Islet of Langerhans (tissue), 1 donor: ENCODE results near the gene C1orf115.
"Not testable (repeated sequence)": the region's sequence is repeated elsewhere in the genome, so short reads cannot be mapped to it uniquely, and the experiment has no call there.

Source experiments
- FAIRE-seq: peaks from one replicate; lab custom pipeline; 2011; peaks lifted over from hg19 to GRCh38; lab: Jason Lieb, UNC

C1orf115 gene

DNA sequence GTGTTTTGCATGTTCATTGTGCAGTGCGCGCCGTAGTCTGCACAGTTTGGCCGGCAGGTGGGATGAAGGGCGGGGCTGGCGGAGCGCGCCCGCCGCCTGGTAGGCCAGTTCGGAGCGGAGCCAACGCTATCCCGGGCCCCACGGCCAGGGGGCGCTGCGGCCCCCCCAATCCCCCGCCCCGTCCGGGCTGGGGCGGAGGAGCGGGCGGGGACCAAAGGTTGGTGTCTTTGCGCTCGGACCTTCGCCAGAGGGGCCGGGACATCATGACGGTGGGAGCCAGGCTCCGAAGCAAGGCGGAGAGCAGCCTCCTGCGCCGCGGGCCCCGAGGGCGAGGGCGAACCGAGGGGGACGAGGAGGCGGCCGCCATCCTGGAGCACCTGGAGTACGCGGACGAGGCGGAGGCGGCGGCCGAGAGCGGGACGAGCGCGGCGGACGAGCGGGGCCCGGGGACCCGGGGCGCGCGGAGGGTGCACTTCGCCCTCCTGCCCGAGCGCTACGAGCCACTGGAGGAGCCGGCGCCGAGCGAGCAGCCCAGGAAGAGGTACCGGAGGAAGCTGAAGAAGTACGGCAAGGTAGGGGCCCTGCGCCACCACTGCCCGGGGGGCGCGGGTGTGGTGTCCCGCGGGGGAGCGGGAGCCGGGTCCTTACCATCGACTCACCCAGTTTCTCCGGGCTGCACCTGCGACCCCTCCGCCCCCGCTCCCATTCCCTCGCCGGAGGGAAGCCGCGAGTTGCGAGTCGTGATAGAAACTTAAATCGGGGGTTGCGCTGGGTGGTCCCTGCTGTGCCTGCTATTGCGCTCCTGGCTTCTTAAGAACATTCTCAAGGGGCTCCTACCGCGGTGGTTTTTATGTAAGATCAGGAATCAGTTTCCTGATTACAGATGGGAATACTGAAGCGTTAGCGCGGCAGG, at the start of gene C1orf115:
C1orf115 (plus strand) TSS at position 224 of the 913 bp plus-strand sequence; CDS start at position 264, 40 bp downstream.
- no peak for FAIRE-seq

DNA sequence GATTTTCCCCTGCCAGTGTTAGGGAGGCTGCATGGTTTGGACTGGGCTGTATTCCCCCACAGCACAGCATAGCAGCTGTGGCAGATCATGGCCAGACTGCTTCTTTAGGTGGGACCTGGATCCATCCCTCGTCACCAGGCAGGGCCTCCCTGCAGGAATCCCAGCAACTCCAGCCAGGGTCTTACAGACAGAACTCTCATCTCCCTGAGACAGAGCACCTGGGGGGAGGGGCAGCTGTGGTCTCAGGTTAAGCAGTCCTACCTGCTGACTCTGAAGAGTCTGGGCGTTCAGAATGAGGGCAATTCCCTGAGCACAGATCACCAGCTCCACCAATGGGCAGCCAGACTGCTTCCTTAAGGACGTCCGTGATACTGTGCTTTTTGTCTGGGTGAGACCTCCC, 47.9 kb upstream of the C1orf115 start:
- no peak for FAIRE-seq

DNA sequence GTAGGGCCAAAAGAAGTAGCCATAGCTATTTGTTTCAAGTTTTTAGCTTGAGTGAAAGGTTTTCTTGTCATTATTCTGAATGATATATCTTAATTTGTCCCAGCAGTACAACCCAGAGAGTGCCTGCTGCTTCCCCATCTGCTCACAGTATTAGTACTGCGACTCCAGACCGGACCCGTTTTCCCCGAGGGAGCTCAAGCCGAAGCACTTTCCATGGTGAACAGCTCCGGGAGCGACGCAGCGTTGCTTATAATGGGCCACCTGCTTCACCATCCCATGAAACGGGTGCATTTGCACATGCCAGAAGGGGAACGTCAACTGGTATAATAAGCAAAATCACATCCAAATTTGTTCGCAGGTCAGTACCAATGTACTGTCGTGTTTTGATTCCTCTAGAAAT, 37.2 kb upstream of the C1orf115 start:
- FAIRE-seq = no peak

DNA sequence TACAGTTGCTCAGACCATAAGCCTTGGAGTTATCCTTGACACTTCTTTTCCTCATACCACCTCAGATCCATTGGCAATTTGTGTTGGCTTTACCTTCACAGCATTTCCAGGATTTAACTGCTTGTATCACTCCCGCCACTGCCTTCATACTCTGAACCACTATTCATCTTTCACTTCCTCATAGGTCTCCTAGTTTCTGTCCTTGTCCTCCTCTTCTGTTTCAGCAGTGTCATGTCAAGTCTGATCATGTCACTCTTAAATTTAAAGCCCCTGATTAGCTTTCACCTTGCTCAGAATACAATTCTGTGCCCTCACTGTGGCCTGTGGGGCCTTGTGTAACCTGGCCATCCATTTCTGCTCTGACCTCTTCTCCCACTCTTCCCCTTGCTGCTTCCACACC, 34.7 kb upstream of the C1orf115 start:
- no peak for FAIRE-seq

DNA sequence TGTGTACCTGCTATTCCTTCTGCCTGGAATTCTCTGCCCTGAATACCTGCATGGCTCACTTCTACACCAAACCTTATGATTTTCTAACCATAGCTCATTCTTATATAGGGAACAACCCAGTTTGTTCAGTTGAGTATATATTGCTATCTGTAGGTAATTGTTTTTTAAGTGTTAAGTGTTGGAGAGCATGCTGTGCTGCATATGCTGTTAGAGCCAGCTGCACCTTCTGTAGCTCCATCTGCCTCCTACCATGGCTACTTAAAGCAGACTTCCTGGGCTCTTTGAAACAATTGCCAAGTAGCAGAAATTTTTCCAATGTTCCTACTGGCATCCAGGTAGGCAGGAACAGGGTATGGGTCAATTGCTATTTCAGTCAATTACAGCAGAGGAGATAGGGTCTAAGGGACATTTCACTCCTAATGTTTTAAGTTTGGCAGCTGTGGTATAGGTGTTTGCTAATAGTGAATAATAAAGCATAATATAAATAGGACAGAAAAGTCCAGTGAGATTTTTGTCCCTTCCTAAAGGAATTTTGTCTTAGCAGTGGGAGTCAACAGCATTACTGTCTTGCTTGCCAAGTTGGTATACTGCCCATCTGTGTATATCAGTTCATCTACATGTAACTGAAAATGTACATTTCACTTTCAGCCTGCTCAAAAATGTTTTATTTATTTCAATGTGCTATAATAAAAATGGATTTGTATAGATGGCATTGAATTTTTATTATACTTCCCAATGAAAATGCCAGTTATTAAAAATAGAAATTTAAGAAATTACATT, 34.0 kb upstream of the C1orf115 start:
- no peak for FAIRE-seq

GRCh38 chr1:220666349-220666748, 23.8 kb upstream of the C1orf115 start:
- FAIRE-seq = no peak

- FAIRE-seq = no peak
Observed at GRCh38 chr1:220669005-220669404, 21.2 kb upstream of the C1orf115 start.

DNA sequence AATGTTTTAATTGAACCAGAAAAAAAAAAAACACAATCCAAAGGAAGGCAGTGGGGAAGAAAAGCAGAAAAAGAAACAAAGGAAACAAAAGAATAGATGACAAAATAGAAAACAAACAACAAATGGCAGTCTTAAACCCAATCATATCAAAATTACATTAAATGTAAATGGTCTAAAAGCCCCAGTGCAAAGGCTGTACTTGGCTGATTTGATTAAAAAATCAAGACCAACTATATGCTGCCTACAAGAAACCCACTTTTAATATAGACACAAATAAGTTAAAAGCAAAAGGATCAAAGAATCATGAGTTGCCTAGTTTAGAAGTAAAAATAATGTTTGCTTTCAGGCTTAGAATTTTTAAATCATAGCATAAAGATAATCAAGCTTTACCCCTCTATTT, 19.8 kb upstream of the C1orf115 start:
- FAIRE-seq = no peak

GRCh38 chr1:220673921-220674320, 16.2 kb upstream of the C1orf115 start:
- no peak for FAIRE-seq

- FAIRE-seq = no peak
Observed at GRCh38 chr1:220677251-220677650, 12.9 kb upstream of the C1orf115 start.

DNA sequence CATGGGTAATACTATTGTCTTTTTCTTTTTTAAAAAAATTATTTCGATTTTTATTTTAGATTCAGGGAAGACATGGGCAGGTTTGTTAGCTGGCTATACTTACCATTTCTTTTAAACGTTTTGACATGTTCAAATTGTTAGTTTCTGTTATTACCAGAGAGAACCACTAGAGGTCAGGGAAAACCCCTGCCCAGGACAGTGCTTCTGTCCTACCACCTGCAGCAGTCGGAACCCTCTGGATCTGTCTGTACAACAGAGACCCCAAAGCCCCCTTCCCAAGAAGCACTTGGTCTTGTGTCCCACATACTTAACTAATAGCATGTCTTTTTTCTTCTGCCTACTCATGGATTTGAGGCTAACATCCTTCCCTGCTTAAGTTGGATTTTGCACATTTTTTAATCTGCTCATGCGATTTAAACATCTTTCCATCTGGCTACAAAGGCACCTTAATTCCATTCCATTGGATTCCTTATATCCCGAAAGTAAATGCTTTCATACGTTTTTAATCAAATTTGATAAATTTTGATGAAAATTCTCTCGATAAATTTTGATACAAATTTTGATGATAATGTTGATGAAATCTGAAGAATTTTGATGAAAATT, 10.0 kb upstream of the C1orf115 start:
- peak; percentile 68 for FAIRE-seq

- no peak for FAIRE-seq
Observed at GRCh38 chr1:220681220-220681880, 8.8 kb upstream of the C1orf115 start.

DNA sequence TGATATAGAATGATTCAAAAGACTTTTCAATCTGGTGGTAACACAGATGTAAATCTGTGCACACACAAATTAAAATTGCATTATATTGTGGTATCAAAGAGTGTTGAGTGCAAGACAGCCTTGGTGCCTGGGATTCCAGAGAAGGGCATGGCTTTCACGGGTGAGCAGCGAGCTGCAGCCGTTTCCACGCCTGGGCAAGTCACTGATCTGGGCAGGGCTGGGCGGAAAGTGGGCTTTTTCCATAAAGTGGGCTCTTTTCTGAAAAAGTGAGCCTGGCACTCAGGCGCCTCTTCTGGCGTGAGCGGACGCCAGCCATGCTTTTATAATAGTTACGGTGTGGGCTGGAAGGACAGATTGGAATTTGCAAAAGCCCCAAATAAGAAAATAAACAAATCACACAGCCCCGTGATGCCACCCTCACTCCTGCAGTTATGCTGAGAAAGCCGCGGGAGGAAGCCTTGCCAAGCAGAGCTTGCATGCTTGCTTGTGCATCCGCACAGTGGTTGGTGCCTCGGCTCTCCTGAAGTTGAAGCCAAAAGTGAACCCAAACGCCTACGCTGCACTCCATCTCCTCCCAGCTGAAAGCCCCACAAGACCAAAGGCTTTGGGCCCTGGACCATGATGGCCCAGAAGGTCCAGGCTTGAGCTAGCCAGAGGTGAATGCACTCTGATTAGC, 7.1 kb upstream of the C1orf115 start:
- FAIRE-seq = no peak

- not testable (repeated sequence) for FAIRE-seq
Observed at GRCh38 chr1:220683716-220684115, 6.4 kb upstream of the C1orf115 start.

- FAIRE-seq = no peak
Observed at GRCh38 chr1:220684890-220685289, 5.3 kb upstream of the C1orf115 start.

GRCh38 chr1:220685879-220686278, 4.3 kb upstream of the C1orf115 start:
- no peak for FAIRE-seq

DNA sequence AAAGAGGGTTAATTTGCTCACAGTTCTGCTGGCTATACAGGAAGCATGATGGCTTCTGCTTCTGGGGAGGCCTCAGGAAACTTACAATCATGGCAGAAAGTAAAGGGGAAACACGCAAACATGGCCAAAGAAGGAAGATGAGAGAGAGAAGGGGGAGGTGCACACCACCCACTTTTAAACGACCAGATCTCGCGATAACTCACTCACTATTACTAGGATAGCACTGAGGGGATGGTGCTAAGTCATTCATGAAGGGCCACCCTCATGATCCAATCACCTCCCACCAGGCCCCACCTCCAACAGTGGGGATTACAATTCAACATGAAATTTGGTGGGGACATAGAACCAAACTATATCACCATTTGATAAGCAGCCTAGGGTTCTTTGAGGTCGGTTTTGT, 2.4 kb upstream of the C1orf115 start:
- FAIRE-seq = no peak

GRCh38 chr1:220689666-220690065, 497 bp upstream of the C1orf115 start:
- no peak for FAIRE-seq

DNA sequence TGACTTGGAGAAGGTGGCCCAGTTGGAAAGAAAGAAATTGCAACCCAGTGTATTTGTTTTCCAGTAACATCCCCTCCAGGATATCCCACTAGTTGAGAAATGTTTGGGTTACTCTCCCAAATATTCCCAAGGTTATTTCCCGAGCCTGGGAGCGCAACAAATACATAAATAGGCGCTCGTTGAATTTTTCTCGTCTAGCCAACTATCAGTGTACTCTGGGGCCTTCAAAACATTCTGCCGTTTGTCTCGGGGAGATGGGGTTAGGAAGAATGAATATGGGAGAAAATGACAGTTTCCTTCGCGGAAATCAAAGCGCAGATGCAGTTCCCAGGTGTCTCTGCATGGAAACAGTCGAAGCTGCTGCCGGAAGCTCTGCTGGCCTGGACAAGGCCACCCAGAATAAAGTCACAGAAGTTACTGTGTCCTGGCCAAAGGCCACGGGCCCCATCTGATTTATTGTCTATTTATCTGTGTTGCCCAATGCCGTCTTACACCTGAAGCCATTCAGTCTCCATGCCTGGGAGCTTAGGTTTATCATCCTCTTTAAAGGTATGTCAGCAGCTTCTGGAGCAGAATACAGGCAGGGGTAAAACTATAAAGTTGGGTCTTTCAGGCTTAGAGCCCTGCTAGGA, 1.0 kb downstream of the C1orf115 start:
- FAIRE-seq = no peak

DNA sequence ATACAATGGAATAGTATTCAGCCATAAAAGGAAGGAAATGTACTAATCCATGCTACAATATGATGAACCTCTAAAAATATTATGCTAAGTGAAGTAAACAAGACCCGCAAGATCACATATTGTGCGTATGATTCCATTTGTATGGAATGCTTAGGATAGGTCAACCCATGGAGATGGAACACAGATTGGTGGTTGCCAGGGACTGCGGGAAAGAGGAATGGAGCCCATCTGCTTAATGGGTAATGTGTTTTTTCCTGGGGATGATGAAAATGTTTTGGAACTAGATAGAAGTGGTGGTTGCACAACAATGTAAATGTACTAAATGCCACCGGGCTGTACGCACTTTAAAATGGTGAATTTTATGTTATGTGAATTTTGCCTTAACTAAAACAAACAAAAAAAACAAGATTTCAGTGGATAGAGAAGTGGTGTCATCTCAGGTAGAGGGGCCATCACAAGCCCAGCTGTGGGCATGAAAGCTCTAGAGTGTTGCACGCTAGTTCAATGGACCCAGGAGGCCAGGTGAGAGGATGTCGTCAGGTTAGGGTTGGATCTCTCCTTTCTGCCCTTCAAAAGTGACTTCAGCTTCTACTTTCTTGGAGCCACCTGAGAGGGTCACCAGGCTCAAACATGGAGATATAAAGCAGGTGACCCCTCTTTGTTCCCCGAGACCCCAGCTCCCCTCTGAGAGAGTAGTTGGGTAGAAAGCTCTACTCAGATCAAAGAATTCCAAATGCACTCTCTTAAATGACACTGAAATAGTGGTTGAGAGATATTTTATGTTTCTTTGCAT, 2.5 kb downstream of the C1orf115 start:
- FAIRE-seq = no peak
